Femur (tissue), 1 donor: ENCODE measurements around the gene SLC35F1.

Source experiments
- DNase-seq: peaks from one replicate; pipeline ENCODE4 v3.0.0-alpha.2; 2017

The SLC35F1 gene

DNA sequence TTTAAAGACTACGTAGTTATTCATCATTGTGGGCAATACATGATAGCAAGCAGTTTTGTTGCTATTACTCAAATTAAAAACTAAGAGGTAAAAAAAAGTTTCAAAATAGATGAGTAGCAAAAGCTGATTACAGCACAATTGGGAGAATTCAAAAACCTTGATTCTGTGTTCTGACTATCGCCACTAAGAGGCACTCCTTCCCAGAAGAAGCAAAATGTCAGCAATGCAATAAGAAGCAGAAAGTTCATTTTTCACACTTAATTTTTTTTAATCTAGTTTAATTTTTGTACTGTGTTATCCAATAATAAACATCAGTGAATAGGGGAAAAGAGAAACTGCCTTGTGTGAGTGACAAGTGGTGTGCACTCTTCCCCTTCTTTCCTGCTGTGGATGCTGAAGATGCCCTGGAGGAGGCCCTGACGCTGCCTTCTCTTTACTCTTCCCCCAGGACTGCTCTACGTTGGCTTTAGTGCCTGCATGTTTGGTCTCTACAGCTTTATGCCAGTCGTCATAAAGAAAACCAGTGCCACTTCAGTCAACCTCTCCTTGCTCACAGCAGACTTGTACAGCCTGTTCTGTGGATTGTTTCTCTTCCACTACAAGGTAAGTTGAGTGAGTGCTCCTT, 377.8 kb downstream of the SLC35F1 start:
- no peak for DNase-seq

DNA sequence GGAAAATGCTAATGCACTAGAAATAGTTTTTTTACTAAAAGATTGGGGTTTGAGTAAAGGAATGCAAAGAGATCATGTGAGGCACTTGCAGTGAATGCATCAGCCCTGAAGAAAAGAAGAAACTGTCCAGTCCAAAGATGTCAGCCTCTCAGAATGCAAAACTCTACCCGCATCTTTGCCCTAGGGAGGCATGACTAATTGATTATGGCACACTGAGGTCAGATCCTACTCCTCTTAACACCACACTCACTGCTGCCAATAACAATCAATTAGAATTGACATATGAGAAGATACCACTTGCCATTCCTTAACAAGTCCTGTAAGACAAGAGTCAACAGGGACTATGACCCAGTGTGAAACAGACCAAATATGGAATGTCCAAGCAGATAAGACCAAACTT, 378.7 kb downstream of the SLC35F1 start:
- DNase-seq: no peak

DNA sequence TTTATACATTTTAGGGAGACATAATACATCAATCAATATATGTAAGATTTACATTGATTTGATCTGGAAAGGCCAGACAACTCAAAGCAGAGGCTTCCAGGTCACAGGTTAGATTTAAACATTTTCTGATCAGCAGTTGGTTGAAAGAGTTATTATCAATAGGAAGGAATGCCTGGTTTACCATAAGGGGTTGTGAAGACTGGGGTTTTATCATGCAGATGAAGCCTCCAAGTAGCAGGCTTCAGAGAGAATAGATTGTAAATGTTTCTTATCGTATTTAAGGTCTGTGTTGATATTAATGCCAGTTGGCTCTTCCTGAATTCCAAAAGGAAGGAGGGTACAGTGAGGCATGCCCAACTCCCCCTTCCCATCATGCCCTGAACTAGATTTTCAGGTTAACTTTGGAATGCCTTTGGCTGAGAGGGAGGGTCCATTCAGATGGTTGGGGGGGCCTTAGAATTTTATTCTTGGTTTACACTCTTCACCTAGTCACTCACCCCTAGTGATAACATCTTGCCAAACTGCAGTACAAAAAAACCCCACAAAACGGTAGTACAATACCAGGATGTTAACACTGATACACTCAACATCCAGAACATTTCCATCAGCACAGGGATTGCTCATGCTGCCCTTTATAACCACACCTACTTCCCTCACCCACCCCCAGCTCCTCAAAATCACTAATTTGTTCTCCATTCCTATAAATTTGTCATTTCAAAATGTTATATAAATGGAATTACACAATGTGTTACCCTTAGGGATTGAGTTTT, 381.5 kb downstream of the SLC35F1 start:
- DNase-seq: no peak

DNA sequence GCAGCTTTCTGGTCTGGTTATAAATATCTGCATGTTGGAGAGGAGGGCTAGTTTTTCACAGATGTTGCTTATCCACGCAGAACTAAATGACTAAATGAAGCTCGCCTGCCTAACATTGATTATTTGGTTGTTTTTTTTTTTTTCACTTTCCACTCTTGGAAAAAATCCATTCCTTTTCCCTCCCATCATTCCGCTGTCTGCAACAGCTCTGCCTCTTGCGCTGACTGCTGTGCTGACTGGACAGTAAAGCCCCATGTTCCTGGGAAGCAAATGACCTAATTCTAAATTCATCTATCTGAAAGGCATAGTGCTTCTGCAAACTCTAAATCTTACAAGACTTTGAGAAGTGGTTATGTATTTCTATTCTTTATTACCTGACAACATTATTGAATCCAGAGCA, 385.5 kb downstream of the SLC35F1 start:
- no peak for DNase-seq

DNA sequence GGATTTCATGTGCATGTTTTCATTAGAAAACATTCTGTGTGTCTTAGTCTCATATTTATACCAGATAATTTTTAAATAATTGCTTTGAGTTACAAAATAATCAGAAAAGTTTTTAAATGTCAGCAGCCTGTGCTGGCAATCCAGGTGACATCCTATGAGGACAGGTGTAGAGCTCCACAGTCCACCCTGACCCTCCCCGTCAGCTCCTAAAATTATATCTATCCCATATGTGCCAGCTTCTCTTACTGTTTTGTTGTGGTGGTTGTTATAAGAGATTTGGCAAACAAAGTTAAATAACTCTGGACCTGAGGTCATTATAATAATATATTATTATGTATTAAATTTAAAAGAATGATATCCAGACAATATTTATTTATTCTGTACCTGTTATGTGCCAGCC, 387.8 kb downstream of the SLC35F1 start:
- DNase-seq: no peak

DNA sequence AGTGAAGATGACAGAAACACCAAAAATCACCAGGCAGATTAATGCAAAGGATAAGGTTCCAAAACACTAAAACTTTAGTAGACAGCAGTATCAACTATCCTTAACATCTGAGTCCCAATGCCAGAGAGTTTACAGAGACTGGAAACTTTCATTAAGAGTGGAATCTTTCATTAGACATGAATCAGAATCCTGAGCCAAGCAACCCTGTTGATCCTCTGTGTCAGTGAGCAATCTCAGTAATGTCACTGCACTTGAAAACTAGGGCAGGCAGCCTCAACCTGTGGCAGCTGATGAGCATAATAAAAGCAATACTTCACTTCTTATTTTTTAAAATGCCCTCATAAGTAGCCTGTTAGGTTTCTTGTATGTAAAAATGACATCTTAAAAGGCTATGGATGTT, 388.3 kb downstream of the SLC35F1 start:
- no peak for DNase-seq

DNA sequence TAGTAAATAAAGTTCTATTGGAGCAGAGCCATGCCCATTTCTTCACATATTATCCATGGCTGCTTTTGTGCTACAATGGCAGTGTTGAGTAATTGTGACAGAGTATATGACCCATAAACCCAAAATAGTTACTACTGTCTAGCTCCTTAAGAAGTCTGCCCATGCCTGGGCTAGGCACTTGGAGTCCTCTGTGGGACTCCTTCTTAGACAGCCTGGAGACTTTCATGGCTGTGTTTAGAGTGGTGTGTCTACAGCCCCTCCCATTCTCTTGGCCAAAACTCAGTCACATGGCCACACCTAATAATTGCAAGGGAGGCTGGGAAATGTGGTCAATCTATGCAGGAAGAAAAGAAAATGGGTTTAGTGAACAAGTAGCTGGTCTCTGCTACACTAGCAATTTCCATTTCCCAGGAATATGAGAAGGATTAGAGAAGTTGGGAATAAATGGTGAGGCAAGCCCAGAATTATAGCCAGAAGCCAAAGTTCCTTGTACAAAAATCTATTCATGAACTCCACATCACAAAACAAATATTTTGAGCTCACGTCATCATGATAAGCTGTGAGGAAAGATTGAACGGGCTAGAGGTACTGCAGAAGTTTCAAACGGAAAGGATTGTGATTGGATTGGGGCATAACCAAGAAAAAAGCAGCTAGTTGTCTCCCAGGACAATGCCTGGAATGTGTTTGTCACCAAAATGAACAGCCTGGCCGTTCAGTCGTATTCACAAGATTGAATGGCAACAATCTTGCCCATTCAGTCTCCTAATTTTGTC, 389.3 kb downstream of the SLC35F1 start:
- no peak for DNase-seq

DNA sequence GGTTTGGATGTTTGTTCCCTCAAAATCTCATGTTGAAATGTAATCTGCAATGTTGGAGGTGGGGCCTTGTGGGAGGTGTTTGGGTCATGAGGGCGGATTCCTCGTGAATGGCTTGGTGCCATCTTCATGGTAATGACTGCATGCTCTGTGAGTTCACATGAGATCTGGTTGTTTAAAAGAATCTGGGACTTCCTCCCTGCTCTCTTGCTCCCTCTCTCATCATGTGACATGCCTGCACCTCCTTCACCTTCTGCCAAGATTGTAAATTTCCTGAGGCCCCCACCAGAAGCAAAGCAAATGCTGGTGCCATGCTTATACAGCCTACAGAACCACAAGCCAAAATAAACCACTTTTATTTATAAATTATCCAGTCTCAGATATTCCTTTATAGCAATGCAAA, 390.8 kb downstream of the SLC35F1 start:
- no peak for DNase-seq

DNA sequence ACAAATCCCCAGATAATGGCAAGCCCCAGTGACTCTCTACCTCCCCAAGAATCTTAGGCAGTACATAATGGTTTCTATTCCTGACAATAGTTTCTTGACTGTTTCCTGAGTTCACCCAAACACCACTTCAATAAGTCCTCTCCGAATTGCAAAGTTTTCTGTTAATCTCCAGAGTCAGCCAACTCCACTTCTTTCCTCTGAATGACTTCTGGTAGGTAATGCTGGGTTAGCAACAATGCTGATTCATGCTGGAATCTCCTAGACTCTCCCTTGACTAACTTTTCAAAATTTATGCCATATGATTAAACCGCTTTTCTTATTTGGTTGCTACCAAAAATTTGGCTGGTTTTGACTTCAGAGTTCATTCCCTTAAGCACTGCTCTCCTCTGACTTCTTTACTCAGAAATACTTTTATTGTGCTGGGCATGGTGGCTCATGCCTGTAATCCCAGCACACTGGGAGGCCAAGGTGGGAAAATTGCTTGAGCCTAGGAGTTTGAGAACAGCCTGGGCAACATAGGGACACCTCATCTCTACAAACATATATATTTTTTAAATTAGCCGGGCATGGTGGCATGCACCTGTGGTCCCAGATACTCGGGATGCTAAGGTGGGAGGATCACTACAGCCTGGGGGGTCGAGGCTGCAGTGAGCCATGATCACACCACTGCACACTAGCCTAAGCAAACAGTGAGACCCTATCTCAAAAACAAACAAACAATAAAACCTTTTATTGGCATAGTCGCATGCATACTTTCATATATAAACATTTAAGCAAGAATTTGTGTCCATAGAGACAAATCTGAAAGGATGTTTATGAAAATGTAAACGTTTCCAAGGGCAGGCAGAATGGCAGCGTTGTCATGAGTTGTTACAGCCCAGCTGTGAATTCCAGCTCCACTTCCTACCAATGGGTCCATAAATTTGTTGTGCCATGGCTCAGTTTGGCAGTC, 391.7 kb downstream of the SLC35F1 start:
- no peak for DNase-seq

DNA sequence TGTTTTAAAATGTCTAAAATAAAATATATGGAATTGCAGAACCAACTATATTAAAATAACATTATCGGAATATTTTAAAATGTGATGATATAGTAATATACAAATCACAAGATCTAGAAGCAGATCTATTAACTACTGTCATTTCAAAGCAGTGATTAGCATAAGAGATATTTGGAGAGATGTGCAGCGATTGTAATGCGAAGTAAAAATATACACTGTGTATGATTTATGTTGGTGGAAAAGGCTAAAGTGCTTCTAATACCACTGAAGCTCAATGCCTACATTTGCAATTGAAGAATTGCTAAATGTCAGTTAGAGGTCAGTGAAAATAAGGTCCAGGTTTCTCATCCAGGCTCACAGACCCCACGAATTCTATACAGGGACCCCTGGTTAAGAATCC, 392.4 kb downstream of the SLC35F1 start:
- DNase-seq: no peak

DNA sequence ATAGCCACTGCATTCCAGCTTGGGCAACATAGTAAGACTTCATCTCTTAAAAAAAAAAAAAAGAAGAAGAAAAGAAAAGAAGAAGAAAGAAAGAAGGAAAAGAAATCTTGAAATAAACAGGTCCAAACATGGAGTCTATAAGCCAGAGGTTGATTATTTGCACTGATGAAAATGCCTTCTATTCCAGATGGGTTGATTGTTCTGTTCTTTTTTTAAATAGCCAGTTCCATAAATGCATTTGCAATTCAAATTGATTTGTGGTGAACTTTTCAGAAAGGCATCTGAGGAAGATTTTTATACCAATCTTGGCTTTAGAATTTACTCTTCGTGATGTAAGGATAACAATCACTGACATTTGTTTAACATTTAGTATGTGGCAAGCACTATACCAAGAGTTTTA, 397.3 kb downstream of the SLC35F1 start:
- no peak for DNase-seq

DNA sequence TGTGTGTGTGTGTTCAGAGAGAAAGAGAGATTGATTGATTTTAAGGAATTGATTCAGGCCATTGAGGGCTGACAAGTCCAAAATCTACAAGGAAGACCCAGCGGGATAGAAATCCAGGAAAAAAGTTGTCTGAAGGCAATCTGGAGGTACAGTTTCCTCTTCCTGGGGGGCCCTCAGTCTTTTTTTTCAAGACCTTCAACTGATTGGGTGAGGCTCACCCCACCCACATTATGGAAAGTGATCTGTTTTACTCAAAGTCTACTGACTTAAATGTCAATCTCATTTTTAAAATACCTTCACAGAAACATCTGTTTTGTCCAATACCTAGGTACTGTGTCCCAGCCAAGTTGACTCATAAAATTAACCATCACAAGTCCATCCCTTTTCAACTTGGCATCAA, 398.0 kb downstream of the SLC35F1 start:
- DNase-seq: no peak

DNA sequence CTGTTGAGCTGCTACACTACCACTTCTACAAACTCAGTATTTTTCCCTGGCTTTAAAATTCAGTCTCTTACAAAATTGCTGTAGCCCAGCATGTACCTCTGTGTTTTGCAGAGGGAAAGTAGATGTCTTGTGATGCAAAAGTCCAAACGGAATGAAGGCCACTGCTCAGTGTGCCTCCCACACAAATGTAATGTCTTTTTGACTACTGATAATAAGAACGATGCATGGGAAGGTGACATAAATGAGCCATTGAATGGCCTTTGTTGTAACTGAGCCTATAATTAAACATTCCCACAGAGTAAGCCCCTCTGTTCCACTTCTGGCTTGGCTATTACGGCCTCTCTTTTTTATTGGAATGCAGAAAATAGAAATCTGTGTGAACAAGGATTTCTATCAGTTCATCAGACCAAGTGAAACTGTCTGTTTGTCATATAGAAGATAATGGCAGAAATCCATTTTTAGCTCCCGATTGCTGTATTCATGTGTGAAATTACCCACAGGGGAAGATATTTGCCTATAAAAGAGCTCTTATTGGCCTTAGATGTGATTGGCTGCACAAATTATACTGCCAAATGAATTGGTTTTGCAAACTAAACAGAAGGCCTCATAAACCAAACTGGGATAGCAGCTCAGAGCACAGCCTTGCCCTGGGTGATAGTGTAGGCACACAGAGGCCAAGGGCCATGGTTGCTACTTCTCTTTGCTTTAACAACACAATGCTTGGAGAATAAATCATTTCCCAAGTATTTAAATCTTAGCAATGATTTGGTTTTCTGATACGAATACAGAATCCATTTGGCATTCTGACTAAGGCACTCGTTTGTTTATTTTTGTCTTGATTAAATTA, 399.6 kb downstream of the SLC35F1 start:
- DNase-seq: no peak

DNA sequence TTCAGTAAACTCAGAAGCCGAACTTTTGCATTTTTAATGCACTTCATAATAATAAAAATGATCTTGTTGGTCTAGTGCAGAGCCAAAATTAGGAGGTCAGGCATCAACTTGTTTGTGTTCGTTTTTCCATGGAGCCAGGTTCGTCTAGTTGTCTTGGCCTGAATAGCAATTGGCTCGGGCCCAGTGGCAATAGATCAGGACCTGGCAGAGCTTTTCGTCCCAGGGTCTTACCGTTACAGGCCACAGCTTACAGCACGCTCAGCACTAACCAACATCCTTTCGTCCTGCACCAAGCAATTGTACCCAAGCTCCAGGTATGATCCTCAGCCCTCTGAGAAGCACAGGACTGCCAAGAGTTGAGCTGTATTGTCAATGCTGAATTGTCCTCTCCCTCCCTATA, 400.5 kb downstream of the SLC35F1 start:
- DNase-seq: peak; percentile 31

DNA sequence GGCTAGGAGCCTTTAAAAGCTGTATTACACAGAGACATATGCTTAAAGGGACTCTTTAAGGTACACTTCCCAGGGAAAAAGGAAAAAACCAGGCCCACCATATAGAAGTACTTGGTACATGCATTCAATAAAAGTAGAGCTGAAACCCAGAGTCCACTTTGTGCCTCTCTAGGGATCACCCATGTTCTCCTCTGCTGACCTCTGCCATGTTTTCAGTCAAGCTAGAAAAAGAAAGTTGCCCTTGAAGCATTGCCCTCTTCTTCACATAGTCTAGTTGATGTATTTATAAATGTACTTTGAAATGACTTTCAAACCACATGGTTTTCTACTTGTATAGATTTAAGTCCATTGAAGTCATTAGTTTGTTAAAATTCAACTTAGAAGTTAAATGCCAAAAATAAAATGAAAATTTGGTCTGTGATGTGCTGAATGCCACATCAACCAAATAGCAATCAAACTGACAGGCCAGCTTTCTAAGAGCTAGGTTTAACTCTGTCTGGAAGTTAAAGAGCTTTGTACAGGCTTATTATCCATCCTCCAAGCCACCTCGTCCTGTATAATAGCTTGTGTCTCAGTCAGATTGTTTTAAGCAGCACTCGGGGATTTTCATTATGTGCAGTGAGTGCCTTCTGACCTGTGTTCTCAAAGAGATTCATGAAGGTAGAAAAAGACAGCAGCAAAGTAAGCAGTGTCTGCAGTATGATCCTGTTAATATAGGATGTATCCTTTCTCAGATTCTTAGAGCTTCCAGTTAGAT, 402.5 kb downstream of the SLC35F1 start:
- DNase-seq: no peak

DNA sequence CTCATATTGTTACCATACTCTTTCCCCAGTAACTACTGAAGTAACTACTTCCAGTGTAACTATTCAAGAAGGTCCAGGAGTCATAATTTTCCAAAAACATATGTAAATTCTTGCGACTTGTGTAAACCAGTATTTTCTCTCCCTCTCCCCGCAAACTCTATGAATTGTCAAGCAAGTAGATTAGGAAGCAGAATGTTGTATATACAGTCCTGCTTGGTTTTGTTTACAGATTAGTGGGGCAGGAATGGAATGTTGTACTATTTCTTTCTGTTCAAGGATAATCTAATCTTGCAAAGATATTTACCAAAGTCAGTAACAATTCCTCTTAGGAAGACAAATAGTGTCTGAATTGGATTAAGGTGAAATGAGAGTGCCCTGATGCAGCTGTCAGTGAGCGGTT, 406.1 kb downstream of the SLC35F1 start:
- DNase-seq: no peak

DNA sequence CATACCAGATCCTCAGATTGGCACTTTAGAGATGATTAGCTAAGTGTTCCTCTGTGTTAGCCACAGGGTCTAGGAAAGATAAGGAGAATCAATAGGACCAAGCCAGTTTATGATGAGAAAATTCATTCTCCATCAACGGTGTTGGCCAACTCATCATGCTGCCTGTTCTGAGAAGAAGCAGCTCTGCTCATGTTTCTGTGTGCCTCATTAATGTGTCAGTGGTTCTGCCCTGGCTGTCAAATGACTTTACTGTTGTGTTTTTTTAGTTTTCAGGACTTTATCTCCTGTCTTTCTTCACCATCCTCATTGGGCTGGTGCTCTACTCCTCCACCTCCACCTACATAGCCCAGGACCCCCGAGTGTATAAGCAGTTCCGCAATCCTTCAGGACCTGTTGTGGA, 406.7 kb downstream of the SLC35F1 start:
- DNase-seq: no peak

DNA sequence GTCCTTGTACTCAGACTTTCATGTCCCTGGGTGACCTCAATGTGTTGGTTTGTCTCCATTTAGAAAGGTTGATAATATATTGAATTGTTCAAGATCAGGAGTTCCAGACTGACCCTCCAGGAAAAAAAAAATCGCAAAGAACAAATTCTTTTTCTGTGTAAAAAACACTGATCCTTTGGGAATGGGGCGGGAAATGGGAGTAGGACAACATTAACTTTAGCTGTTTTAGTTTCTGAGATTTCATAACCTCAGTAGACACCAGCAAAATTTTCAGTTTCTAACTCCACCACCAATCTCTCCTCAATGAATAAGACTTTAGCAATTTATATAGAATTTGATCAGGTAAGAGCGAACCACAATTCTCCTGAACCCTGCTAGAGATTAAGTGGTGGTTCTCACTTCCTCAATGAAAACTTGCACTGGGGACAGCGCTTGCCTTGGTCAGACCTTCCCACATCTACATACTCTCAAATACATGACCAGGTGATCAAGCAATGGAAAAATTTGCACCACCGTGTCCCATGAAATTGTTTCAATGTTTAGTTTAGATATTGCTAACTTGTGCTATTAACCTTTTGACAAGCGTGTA, 409.8 kb downstream of the SLC35F1 start:
- DNase-seq: no peak

DNA sequence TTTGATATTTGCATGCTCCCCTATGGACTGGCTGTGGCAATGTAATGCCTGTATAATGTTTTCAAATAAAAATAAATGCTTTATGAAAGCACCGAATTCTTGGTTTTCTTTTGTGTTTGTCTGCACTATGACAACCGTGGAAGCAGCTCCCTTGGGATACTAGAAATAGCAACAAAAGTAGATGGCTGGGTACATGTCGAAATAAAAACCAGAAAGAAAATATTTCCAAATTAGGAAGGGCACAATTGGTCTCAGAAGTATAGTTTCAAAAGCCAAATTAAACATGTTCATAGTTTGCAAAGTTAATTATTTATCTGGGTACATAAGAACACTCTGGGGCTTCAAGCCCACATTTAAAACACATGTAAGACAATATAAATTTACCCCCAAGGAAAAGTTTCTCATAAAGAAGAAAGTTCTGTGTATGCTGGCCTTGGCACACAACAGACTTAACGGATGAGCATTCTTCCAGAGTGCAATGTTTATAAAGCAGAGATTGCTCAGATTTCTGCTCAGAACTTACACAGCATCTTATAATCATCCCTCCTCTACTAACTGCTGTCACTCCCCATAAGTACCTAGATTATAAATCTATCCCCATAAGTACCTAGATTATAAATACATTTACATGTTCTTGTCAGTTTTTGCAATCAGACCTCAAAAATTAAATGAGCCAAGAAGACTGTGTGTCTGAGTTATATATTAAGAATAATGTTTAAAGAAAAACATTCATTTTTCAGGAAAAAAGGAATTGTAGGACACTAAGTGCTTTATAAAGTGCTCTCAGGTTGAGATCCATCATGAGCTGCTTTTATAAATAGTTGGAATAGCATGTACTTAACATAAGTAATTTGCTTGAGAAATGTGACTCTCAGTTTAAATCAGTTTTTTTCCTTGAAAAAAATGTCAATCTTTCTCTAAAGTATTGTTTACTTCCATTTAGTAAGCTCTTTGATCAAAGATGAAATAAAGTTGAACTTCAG, 410.8 kb downstream of the SLC35F1 start:
- no peak for DNase-seq
